ENCODE data around the gene NGEF. TPM values are rescaled to one million over a fixed set of nuclear protein-coding genes. Genes with fewer than 3 reads are reported as not detected.

NGEF gene
- total RNA-seq, 1 donor from 2014 or later: 0.16 TPM

GRCh38 chr2:232870766-232871371 lies 142.2 kb downstream of the NGEF start:
- Histone ChIP-seq H3K36me3 (ENCODE audit: insufficient read depth, low read length) (no peaks in the 10 kb centered on the region), H3K9ac (ENCODE audit: low read length) (no peak overlapping the region), H4K20me1 (ENCODE audit: insufficient read depth, low read length) (no peaks in the 10 kb centered on the region), H3K27me3 (ENCODE audit: insufficient read depth, low read length) (no peaks in the 10 kb centered on the region), H2AFZ (ENCODE audit: low read depth, low read length) (no peak overlapping the region), H3K9me3 (ENCODE audit: insufficient read depth, low read depth, low read length) (no peaks in the 10 kb centered on the region), H3K79me2 (ENCODE audit: insufficient read depth, low read length) (no peaks in the 10 kb centered on the region), H3K4me2 (ENCODE audit: low read length) (no peak overlapping the region), H3K4me3 (ENCODE audit: insufficient read depth, low read depth, low read length) (no peak overlapping the region), H3K4me1 (ENCODE audit: insufficient read depth, low read length) (no peaks in the 10 kb centered on the region), H3K27ac (ENCODE audit: low read depth, low read length) (no peak overlapping the region)
- Mint-ChIP-seq H3K9me3 (ENCODE audit: unreplicated experiment) (no peaks in the 10 kb centered on the region), H3K27ac (ENCODE audit: unreplicated experiment) (no peak overlapping the region), H3K27me3 (ENCODE audit: low read depth, unreplicated experiment) (peaks cover 10% of the 10 kb centered on the region), H3K4me1 (ENCODE audit: low read depth, unreplicated experiment) (peaks cover 9% of the 10 kb centered on the region), H3K4me3 (ENCODE audit: unreplicated experiment) (no peak overlapping the region), H3K36me3 (ENCODE audit: low read depth, unreplicated experiment) (peaks cover 8% of the 10 kb centered on the region)
- DNase-seq (ENCODE audit: low read depth): no peak
- no peak for TF ChIP-seq EZH2 (IDR thresholded peaks at IDR 0.05; ENCODE audit: insufficient read depth, low read length)
- no peak for TF ChIP-seq CTCF (IDR thresholded peaks at IDR 0.05; ENCODE audit: insufficient read depth, low read depth, low read length)
- no peak for FAIRE-seq

- H3K27me3 ChIP-seq (ENCODE audit: insufficient read depth, low read length): no peaks in the 10 kb centered on the region
- H3K4me3 ChIP-seq (ENCODE audit: insufficient read depth, low read depth, low read length): no peak within 1 kb of the TSS
- H3K9ac ChIP-seq (ENCODE audit: low read length): no peak within 1 kb of the TSS
- no peak for DNase-seq (ENCODE audit: low read depth)
- peaks cover 8% of the 10 kb centered on the region for H3K36me3 Mint-ChIP-seq (ENCODE audit: low read depth, unreplicated experiment)
- no peak within 1 kb of the TSS for H3K27ac ChIP-seq (ENCODE audit: low read depth, low read length)
- no peak for FAIRE-seq
- no peak within 1 kb of the TSS for H2AFZ ChIP-seq (ENCODE audit: low read depth, low read length)
- H4K20me1 ChIP-seq (ENCODE audit: insufficient read depth, low read length): no peaks in the 10 kb centered on the region
- no peak within 1 kb of the TSS for H3K4me2 ChIP-seq (ENCODE audit: low read length)
- TF ChIP-seq CTCF (IDR thresholded peaks at IDR 0.05; ENCODE audit: insufficient read depth, low read depth, low read length) (no peak), EZH2 (IDR thresholded peaks at IDR 0.05; ENCODE audit: insufficient read depth, low read length) (no peak)
- H3K79me2 ChIP-seq (ENCODE audit: insufficient read depth, low read length): no peaks in the 10 kb centered on the region
- H3K36me3 ChIP-seq (ENCODE audit: insufficient read depth, low read length): no peaks in the 10 kb centered on the region
- no peaks in the 10 kb centered on the region for H3K4me1 ChIP-seq (ENCODE audit: insufficient read depth, low read length)
- H3K4me1 Mint-ChIP-seq (ENCODE audit: low read depth, unreplicated experiment): peaks cover 9% of the 10 kb centered on the region
- no peaks in the 10 kb centered on the region for H3K9me3 Mint-ChIP-seq (ENCODE audit: unreplicated experiment)
- H3K27ac Mint-ChIP-seq (ENCODE audit: unreplicated experiment): peak within 1 kb of the TSS; percentile 53
- no peak within 1 kb of the TSS for H3K4me3 Mint-ChIP-seq (ENCODE audit: unreplicated experiment)
- no peaks in the 10 kb centered on the region for H3K9me3 ChIP-seq (ENCODE audit: insufficient read depth, low read depth, low read length)
- H3K27me3 Mint-ChIP-seq (ENCODE audit: low read depth, unreplicated experiment): peaks cover 6% of the 10 kb centered on the region
Observed at GRCh38 chr2:232870018-232870765, 142.9 kb downstream of the NGEF start, which contains the start of gene SNORC. Gene SNORC (plus strand): TSS chr2:232870264. CDS start chr2:232870342, 78 bp downstream.
